H1 (cell line): ENCODE results near the gene P2RX5. TPM values are rescaled to one million over a fixed set of nuclear protein-coding genes. Genes with fewer than 3 reads are reported as not detected.

ENCODE experiments used
- CTCF ChIA-PET: fragments of 300-600 bp; sonication (Branson Sonifier 250); formaldehyde crosslinking; loops from one replicate; lab custom pipeline; 2021; ENCODE audit not compliant: partially characterized antibody; lab: Charles Lee
- POLR2A ChIA-PET: fragments of 300-600 bp; sonication (Branson Sonifier 250); formaldehyde crosslinking; loops from one replicate; lab custom pipeline; 2021; ENCODE audit warnings: inconsistent platforms; ENCODE audit not compliant: partially characterized antibody; lab: Charles Lee
- DNase-seq, 2 experiments: peaks; one replicate each; pipeline versions ENCODE4 v3.0.0 to v3.0.0-alpha.2; 2010 to 2022; ENCODE audit warnings: low spot score in 2 of 2, low read depth in 1 of 2, mixed read lengths in 1 of 2
- FAIRE-seq: peaks from 2 replicates; lab custom pipeline; 2011; peaks lifted over from hg19 to GRCh38; lab: Jason Lieb, UNC
- H2AFZ ChIP-seq: 2 replicates; pipeline ENCODE4 v1.8.1; 2012; ENCODE audit warnings: low read length, inconsistent platforms
- H2AK5ac ChIP-seq: 2 replicates; pipeline ENCODE4 v1.6.1; 2013; ENCODE audit warnings: low read depth, low read length
- H2BK120ac ChIP-seq: replicated peaks from 2 replicates; pipeline ENCODE3; 2013; ENCODE audit warnings: low read depth, low read length, inconsistent platforms
- H2BK12ac ChIP-seq: 2 replicates; pipeline ENCODE4 v1.6.1; 2013; ENCODE audit warnings: low read depth, low read length
- H2BK15ac ChIP-seq: 2 replicates; pipeline ENCODE4 v1.6.1; 2013; ENCODE audit warnings: low read length
- H2BK20ac ChIP-seq: 2 replicates; pipeline ENCODE4 v1.6.1; 2013; ENCODE audit warnings: low read length
- H2BK5ac ChIP-seq: 2 replicates; pipeline ENCODE4 v1.6.1; 2013; ENCODE audit warnings: low read depth, low read length
- H3K14ac ChIP-seq: 2 replicates; pipeline ENCODE4 v1.6.1; 2013; ENCODE audit warnings: inconsistent platforms; ENCODE audit not compliant: insufficient read length
- H3K18ac ChIP-seq: 2 replicates; pipeline ENCODE4 v1.6.1; 2013; ENCODE audit warnings: low read length; ENCODE audit errors: extremely low read depth
- H3K23ac ChIP-seq: 2 replicates; pipeline ENCODE4 v1.6.1; 2013; ENCODE audit warnings: inconsistent platforms; ENCODE audit not compliant: insufficient read length
- H3K23me2 ChIP-seq: 2 replicates; pipeline ENCODE4 v1.6.1; 2013; ENCODE audit warnings: low read depth, low read length
- H3K27ac ChIP-seq: 2 replicates; pipeline ENCODE4 v1.6.1; 2011; ENCODE audit warnings: low read depth, low read length, inconsistent platforms
- H3K27me3 ChIP-seq, 4 experiments: replicated peaks in 1 of 4; 1 replicate in 1 of 4; 2 replicates in 3 of 4; pipeline versions ENCODE4 v1.6.1 to v1.8.1; 2011 to 2013; ENCODE audit warnings: low read length in 3 of 4, mild to moderate bottlenecking in 3 of 4, inconsistent platforms in 2 of 4, mixed read lengths in 2 of 4, moderate library complexity in 1 of 4; ENCODE audit not compliant: control insufficient read depth in 3 of 4, insufficient read depth in 3 of 4; ENCODE audit errors: extremely low read depth in 1 of 4
- H3K36me3 ChIP-seq, 4 experiments: 2 replicates each; pipeline versions ENCODE4 v1.6.1 to v1.8.1; 2011 to 2013; ENCODE audit warnings: mild to moderate bottlenecking in 4 of 4, low read length in 3 of 4, moderate library complexity in 2 of 4, control low read depth in 1 of 4, inconsistent platforms in 1 of 4; ENCODE audit not compliant: insufficient read depth in 4 of 4, control insufficient read depth in 2 of 4
- H3K4ac ChIP-seq: replicated peaks from 2 replicates; pipeline ENCODE3; 2013; ENCODE audit warnings: low read length, low read depth, mixed read lengths, inconsistent platforms; ENCODE audit not compliant: insufficient read length
- H3K4me1 ChIP-seq, 4 experiments: replicated peaks in 1 of 4; 1 replicate in 1 of 4; 2 replicates in 3 of 4; pipeline versions ENCODE4 v1.6.1 to v1.8.1; 2011 to 2013; ENCODE audit warnings: low read length in 3 of 4, inconsistent platforms in 2 of 4, mixed read lengths in 1 of 4; ENCODE audit not compliant: insufficient read depth in 4 of 4, control insufficient read depth in 3 of 4
- H3K4me2 ChIP-seq, 2 experiments: 2 replicates each; pipeline versions ENCODE4 v1.6.1 to v1.8.1; 2011 to 2013; ENCODE audit warnings: low read depth in 2 of 2, low read length in 2 of 2, control low read depth in 1 of 2, inconsistent platforms in 1 of 2, mild to moderate bottlenecking in 1 of 2; ENCODE audit not compliant: insufficient read depth in 1 of 2
- H3K4me3 ChIP-seq, 4 experiments: fragments of 200-600, 300-600 bp in 1 of 4; sonication (generic), shearing (Covaris generic), sonication (Bioruptor Twin) in 1 of 4; 2 replicates each; pipeline versions ENCODE4 v1.5.1 to v1.8.1; 2011 to 2016; ENCODE audit warnings: low read length in 4 of 4, low read depth in 3 of 4, control low read depth in 2 of 4, inconsistent platforms in 2 of 4, mild to moderate bottlenecking in 2 of 4, mixed read lengths in 1 of 4, moderate library complexity in 1 of 4; ENCODE audit not compliant: insufficient read depth in 2 of 4; ENCODE audit errors: extremely low read depth in 1 of 4
- H3K56ac ChIP-seq: replicated peaks from 2 replicates; pipeline ENCODE3; 2013; ENCODE audit warnings: low read depth, mild to moderate bottlenecking, mixed read lengths, low read length, inconsistent platforms; ENCODE audit not compliant: insufficient read length
- H3K79me1 ChIP-seq: 2 replicates; pipeline ENCODE4 v1.6.1; 2013; ENCODE audit warnings: low read depth, low read length, control low read depth
- H3K79me2 ChIP-seq, 2 experiments: 2 replicates each; pipeline versions ENCODE4 v1.6.1 to v1.8.1; 2012 to 2013; ENCODE audit warnings: low read length in 2 of 2, mild to moderate bottlenecking in 2 of 2, inconsistent platforms in 1 of 2; ENCODE audit not compliant: insufficient read depth in 2 of 2, control insufficient read depth in 1 of 2
- H3K9ac ChIP-seq, 4 experiments: replicated peaks in 1 of 4; 1 replicate in 1 of 4; 2 replicates in 3 of 4; pipeline versions ENCODE4 v1.6.1 to v1.8.1; 2011 to 2013; ENCODE audit warnings: low read depth in 3 of 4, low read length in 3 of 4, control low read depth in 2 of 4, mild to moderate bottlenecking in 2 of 4, moderate library complexity in 2 of 4, inconsistent platforms in 1 of 4; ENCODE audit errors: extremely low read depth in 1 of 4
- H3K9me3 ChIP-seq, 2 experiments: 2 replicates each; pipeline versions ENCODE4 v1.6.1 to v1.8.1; 2012 to 2013; ENCODE audit warnings: mild to moderate bottlenecking in 2 of 2, moderate library complexity in 2 of 2, control low read depth in 1 of 2, inconsistent platforms in 1 of 2, low read depth in 1 of 2, low read length in 1 of 2, mixed read lengths in 1 of 2; ENCODE audit not compliant: insufficient read depth in 2 of 2
- H4K20me1 ChIP-seq, 2 experiments: replicated peaks in 1 of 2; 2 replicates each; pipeline versions ENCODE3 to v1.8.1; 2011 to 2013; ENCODE audit warnings: inconsistent platforms in 2 of 2, low read length in 2 of 2, mild to moderate bottlenecking in 1 of 2; ENCODE audit not compliant: insufficient read depth in 2 of 2, control insufficient read depth in 1 of 2
- H4K5ac ChIP-seq: 2 replicates; pipeline ENCODE4 v1.6.1; 2013; ENCODE audit warnings: low read length, low read depth, mixed read lengths, inconsistent platforms; ENCODE audit not compliant: insufficient read length
- H4K8ac ChIP-seq: 2 replicates; pipeline ENCODE4 v1.8.0; 2013; ENCODE audit warnings: mild to moderate bottlenecking, moderate library complexity, low read length, inconsistent platforms; ENCODE audit not compliant: insufficient read depth; ENCODE audit errors: extremely low read depth
- H4K91ac ChIP-seq: replicated peaks from 2 replicates; pipeline ENCODE3; 2013; ENCODE audit warnings: low read length, mixed read lengths, inconsistent platforms; ENCODE audit not compliant: insufficient read length
- BRCA1 ChIP-seq: IDR thresholded peaks from 2 replicates; pipeline ENCODE4 v1.6.1; 2012; ENCODE audit warnings: low read depth, low read length, improper control_type of control experiment
- CHD1 ChIP-seq: IDR thresholded peaks from 2 replicates; pipeline ENCODE4 v1.6.1; 2012; ENCODE audit warnings: low read depth, low read length, improper control_type of control experiment
- CHD2 ChIP-seq: IDR thresholded peaks from 2 replicates; pipeline ENCODE4 v1.6.1; 2012; ENCODE audit warnings: low read length, improper control_type of control experiment
- CREB1 ChIP-seq: IDR thresholded peaks from 2 replicates; pipeline ENCODE4 v1.6.1; 2012; ENCODE audit warnings: inconsistent platforms
- MAX ChIP-seq: IDR thresholded peaks from 2 replicates; pipeline ENCODE4 v1.6.1; 2012; ENCODE audit warnings: inconsistent platforms
- POLR2AphosphoS5 ChIP-seq: IDR thresholded peaks from 2 replicates; pipeline ENCODE4 v1.6.1; 2011; ENCODE audit warnings: low read depth, low read length
- POU5F1 ChIP-seq: IDR thresholded peaks from 2 replicates; pipeline ENCODE4 v1.6.1; 2011; ENCODE audit warnings: low read depth, mild to moderate bottlenecking, low read length, moderate library complexity
- SIX5 ChIP-seq: IDR thresholded peaks from 2 replicates; pipeline ENCODE4 v1.6.1; 2011; ENCODE audit warnings: mild to moderate bottlenecking, low read depth, low read length
- SP1 ChIP-seq: IDR thresholded peaks from 2 replicates; pipeline ENCODE4 v1.6.1; 2011; ENCODE audit warnings: low read depth, low read length
- SUZ12 ChIP-seq: fragments of 200-600 bp; sonication (generic); IDR thresholded peaks from 2 replicates; pipeline ENCODE4 v1.6.1; 2012; ENCODE audit warnings: mild to moderate bottlenecking, inconsistent platforms, low read length, moderate library complexity, mixed read lengths
- TAF1 ChIP-seq: IDR thresholded peaks from 2 replicates; pipeline ENCODE4 v1.6.1; 2011; ENCODE audit warnings: mild to moderate bottlenecking, low read depth, low read length
- TEAD4 ChIP-seq: IDR thresholded peaks from 2 replicates; pipeline ENCODE4 v1.6.1; 2012; ENCODE audit warnings: low read depth, low read length, inconsistent platforms, mixed read lengths
- ZNF274 ChIP-seq: IDR thresholded peaks from 2 replicates; pipeline ENCODE4 v1.7.0; 2012; ENCODE audit warnings: low read length, borderline replicate concordance; ENCODE audit errors: extremely low read depth
- WGBS, 2 experiments: shearing (Covaris generic) in 1 of 2; methylation state at CpG; one replicate each; pipeline versions ENCODE4 v1.1.6 to v1.1.7; 2013 to 2015; ENCODE audit warnings: low lambda C conversion rate in 2 of 2, mixed read lengths in 2 of 2, inconsistent platforms in 1 of 2, low coverage in 1 of 2, missing lambda C conversion rate in 1 of 2; ENCODE audit not compliant: insufficient replicate concordance in 2 of 2, insufficient coverage in 1 of 2, insufficient read length in 1 of 2; ENCODE audit errors: extremely low coverage in 1 of 2, missing lambda C conversion rate in 1 of 2; 5-methylcytosine and 5-hydroxymethylcytosine counted together
- polyA plus RNA-seq, 7 experiments: library from polyadenylated mRNA; depleted of rRNA in 3 of 7; stranded (reverse) in 5 of 7; unstranded in 2 of 7; fragments of >200 nt in 5 of 7; fragments of 200-250 nt in 2 of 7; gene quantifications; 1 replicate in 5 of 7; 2 replicates in 1 of 7; 4 replicates in 1 of 7; pipeline versions ENCODE4 v1.2.1 to v1.2.3, GENCODE V29; 2011 to 2013; ENCODE audit warnings: missing spikeins in 2 of 7, mixed read lengths in 2 of 7
- total RNA-seq: library from RNA; stranded (reverse); fragmentation: NEBNext Ultra II Directional; extraction: Animal tissue kit (Norgen Biotek cat#: 25700); gene quantifications from 2 replicates; pipeline ENCODE4 v1.2.1, GENCODE V29; 2021

The P2RX5 gene
- total and polyA plus RNA-seq, 2 of the 8 experiments (the other 6 are each of a cell fraction or from before 2014, with no cell fraction given), result 12.0 to 15.6 TPM

GRCh38 chr17:3723556-3724377 is 27.8 kb upstream of the P2RX5 start, which contains the start of gene HASPIN:
TSS of gene HASPIN (plus strand) at chr17:3723903. CDS start at chr17:3723936, 33 bp downstream.
- Histone ChIP-seq H2BK120ac (no peak within 1 kb of the TSS), H3K4me1 (peaks cover 0 to 13% (median 8%) of the 10 kb centered on the region in 4 experiments; a peak in 4 of 7 replicates), H4K91ac (peak within 1 kb of the TSS; percentile 91), H2BK20ac (no peak within 1 kb of the TSS), H3K14ac (no peak within 1 kb of the TSS), H3K36me3 (peaks cover 8 to 35% (median 11%) of the 10 kb centered on the region in 4 experiments), H4K8ac (peak within 1 kb of the TSS; percentile 97), H2BK5ac (peak within 1 kb of the TSS; percentile 96), H3K4me2 (peak within 1 kb of the TSS; percentile 92 to 93), H3K9me3 (no peaks in the 10 kb centered on the region), H3K27ac (peak within 1 kb of the TSS; percentile 71), H3K79me1 (peaks cover 12% of the 10 kb centered on the region), H3K56ac (peak within 1 kb of the TSS; percentile 77), H2BK15ac (peak within 1 kb of the TSS; percentile 95; the same call in 1 of the 2 replicates), H2AFZ (peak within 1 kb of the TSS; percentile 58), H2BK12ac (no peak within 1 kb of the TSS), H3K23me2 (peaks cover 12% of the 10 kb centered on the region), H3K23ac (no peak within 1 kb of the TSS), H4K20me1 (peaks cover 4 to 18% of the 10 kb centered on the region in 2 experiments), H2AK5ac (no peak within 1 kb of the TSS), H3K79me2 (peaks cover 10 to 42% of the 10 kb centered on the region in 2 experiments), H4K5ac (peak within 1 kb of the TSS; percentile 96), H3K18ac (peak within 1 kb of the TSS; percentile 95), H3K27me3 (no peaks in the 10 kb centered on the region), H3K4ac (peak within 1 kb of the TSS; percentile 24), H3K9ac (peak within 1 kb of the TSS; percentile 84 to 97 (median 93)), H3K4me3 (peak within 1 kb of the TSS; percentile 67 to 84 (median 75))
- WGBS, 2 experiments, result 1% methylated on average over 71 of the region's 98 CpGs; no CpG with 5 or more reads in 1 of the 2 experiments
- DNase-seq (peak; percentile 70 to 95), FAIRE-seq (no peak)
- POLR2A ChIA-PET, result interaction anchor here (0.6 to 3.9 kb wide), 18 partner anchors 8 to 121 kb away, joined by 3 to 15 read pairs (median 5); partner anchors contain the start of genes EMC6, P2RX5 and TAX1BP3
- CTCF ChIA-PET, result interaction anchor here (0.6 to 9.3 kb wide), 15 partner anchors 9 to 281 kb away, joined by 3 to 72 read pairs (median 4); partner anchors contain the start of gene NCBP3
- TF ChIP-seq CREB1 (peak; percentile 84), CHD1 (no peak; the same call in 1 of the 2 replicates), TEAD4 (no peak), POU5F1 (no peak), POLR2AphosphoS5 (peak; percentile 83), BRCA1 (peak; percentile 91), SIX5 (no peak), SUZ12 (no peak), TAF1 (peak; percentile 91), SP1 (peak; percentile 79; the same call in 1 of the 2 replicates), CHD2 (peak; percentile 98), ZNF274 (no peak), MAX (peak; percentile 79)
